ENCODE results near the gene MYO10.

Gene MYO10

DNA sequence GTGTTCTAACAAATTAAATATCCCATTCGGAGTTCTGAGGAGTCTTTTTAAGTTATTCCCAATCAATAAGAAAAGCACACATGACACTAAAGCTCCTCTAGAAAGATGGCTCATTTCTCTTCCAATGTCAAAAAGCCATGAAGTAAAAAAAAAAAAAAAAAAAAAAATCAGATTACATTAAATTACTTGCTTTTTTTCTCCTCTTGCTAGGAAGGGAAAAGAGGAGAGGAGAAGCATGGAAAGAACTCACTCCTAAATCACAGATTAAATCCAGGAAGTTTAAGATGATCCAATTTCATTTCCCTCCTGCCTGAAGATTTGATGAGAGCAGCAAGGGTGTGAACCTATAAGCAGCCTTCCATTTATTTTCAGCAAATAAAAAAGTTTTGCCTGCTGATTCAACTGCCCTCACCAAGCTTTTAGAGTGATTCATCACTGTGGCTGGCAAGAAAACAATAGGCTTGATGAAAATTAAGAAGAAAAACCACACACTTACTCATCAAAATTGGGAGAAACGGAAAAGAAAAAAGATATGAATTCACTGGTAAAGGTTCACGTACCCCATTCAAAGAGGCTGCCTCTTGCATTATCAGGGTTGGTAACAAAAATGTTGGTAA lies 19.7 kb downstream of the MYO10 start:
- no peak for DNase-seq (ENCODE audit: low read depth, low spot score)

DNA sequence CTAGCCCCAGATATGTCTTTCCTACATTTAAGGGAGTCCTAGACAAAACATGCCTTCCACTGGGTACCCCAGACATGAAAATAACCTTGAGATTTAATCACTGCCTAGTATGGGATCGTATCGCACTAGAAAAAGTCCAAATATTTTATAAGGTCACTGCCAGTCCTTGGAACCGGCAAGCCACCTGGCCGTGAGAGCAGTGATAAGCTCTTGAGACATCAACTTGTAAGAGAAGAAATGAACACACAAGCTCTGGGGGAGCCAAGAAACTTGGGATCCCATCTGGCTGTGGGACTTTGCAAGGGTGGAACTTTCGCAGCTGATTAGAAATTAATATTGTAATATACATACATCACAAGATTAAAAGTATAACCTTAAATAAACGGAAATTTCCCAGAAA lies 21.5 kb downstream of the MYO10 start:
- no peak for DNase-seq (ENCODE audit: low read depth, low spot score)

DNA sequence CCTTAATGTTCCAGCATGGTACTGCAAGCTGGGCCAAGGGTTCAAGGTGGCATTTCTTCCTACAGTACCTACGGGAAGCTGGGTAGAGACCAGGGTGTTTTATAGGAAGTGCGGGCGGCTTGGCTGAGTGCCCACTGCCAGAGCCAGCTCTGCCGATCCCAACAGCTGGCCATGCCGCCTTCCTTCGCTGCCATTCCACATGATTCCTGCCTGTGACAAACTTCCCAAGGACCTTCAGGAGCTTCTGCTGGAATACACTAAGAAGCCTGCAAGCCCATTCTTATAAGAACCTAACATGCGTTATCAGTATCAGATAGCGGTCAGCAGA lies 22.0 kb downstream of the MYO10 start:
- DNase-seq (ENCODE audit: low read depth, low spot score): no peak

- DNase-seq (ENCODE audit: low read depth, low spot score): no peak
These were observed 22.6 kb downstream of the MYO10 start for GRCh38 chr5:16913187-16914107.

DNA sequence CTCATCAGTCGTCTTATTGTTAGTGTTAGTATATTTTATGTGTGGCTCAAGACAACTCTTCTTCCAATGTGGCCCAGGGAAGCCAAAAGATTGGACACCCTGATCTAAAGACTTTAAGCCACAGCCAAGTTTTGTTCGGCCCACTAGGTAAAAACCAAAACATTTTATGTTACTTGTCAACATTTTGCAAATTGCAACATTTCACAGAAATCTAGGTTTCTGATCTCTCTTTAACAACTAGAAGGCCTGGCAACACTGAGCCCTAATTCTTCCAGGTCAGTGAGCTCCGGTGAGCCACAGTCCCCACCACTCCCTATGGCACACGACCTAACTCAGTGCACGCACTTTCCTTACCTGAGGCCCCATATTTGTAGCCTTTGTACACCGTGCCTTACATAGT lies 24.0 kb downstream of the MYO10 start:
- no peak for DNase-seq (ENCODE audit: low read depth, low spot score)

- no peak for DNase-seq (ENCODE audit: low read depth, low spot score)
These were observed 26.6 kb downstream of the MYO10 start for GRCh38 chr5:16909464-16909863.

DNA sequence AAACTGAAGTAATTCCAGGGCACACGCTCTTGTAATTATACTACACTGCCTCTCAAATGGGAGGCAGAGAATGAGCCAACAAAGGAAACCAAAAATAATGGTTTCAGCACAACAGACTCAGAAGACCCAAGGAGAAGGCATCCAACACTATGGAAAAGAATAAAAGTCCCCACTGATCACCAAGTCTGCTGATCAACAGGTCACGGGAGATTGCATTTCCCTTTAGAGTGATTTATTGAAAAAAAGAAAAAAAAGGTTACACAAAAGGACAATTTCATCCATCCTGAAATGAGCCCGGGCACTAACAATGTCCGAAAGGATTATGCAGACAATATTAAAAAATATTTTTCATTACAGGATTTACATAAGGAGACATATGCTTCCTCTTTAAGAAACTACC lies 28.8 kb downstream of the MYO10 start:
- no peak for DNase-seq (ENCODE audit: low read depth, low spot score)

DNA sequence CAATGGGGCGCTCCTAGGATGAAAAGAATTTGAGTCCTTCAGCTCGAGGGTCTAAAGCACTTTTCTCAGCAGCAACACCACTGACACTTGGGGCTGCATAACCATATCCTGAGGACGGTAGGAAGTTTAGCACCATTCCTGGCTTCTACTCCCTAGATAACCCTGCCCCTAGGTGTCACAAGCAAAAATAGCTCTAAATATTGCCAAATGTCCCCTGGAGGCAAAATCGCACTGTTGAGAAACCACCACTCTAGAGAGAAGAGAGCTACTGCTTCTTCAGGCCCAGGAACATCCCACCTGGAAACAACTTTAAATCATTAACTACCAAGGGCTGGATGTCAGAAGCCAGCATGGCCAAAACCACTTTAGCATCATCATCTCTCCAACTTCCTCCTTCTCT lies 29.8 kb downstream of the MYO10 start:
- no peak for DNase-seq (ENCODE audit: low read depth, low spot score)

DNA sequence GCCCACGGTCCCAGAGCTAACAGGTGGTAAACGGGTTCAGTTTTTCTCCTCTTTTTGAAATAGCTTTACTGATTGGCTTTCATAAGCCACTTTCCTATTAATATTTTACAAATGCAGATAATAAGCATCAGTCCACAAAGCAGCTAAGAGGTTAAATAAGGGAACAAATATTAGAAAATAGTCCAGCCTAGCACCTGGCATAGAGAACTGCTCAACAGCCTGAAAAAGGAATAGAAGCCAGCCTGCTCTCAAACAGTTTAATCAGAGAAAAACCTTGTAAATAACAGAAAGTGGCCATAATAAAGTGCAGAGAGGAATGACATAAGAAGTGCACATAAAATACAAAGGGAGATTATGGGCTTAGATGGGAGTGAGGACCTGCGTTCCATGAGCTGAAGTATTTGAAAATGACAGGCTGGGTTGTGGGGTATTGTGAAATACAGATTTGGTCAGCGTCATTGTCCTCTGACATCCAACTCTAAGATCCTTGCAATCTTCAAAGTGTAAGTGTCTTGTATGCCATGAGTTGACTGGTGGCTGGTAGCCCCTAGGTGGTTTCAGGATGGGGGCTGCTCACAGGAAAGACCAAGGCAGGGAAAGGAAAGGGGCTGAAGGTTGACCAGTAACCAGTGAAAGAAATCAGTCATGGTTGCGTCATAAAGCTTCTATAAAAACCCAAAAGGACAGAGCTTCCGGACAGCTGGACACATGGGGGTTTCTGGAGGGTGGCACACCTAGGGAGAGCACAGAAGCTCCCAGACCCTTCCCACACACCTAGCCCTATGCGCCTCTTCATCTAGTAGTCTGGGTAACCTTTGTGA lies 32.4 kb downstream of the MYO10 start:
- DNase-seq (ENCODE audit: low read depth, low spot score): no peak

DNA sequence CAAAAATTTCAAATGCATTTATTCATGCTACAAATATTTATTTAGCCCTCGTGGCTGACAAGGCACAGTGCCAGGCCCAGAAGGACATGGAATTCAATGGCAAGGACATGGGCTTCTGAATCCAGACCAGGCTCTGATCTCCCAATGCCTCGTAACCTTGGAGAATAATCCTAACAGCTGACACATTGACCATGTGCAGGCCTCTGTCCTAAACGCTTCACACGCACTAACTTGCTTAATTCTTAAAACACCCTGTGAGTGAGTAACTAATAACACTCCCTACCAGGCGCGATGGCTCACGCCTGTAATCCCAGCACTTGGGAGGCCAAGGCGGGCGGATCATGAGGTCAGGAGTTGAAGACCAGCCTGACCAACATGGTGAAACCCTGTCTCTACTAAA lies 33.2 kb downstream of the MYO10 start:
- peak; percentile 73 for DNase-seq (ENCODE audit: low read depth, low spot score)

DNA sequence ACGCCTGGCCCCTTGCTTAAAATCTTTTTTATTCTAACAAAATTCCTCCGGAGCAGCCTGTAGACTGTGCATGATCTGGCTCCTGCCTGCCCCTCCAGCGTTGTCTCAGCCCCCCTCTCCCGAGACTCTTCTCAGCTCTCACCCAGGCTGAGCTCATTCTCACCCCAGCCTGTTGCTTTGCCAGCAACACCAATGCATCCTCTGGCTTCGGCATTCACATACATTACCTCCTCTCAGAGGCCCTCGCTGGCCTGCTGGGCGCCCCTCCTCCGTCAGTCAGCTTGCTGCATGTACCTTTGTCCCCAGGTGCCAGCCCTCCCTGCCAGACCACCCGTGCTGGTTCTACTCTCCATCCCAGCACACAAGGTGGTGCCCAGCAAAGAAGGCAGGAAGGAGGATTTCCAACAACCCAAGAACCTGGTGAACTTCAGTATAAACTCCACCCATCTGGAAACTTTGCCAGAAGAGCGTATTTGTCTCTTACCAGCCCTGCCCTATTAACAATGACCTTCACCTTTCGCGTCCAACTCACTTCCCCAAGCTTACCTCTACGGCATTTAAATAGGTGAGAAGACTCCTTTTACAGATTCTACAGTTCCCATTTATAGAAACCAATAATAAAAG lies 35.0 kb downstream of the MYO10 start:
- DNase-seq (ENCODE audit: low read depth, low spot score): peak; percentile 62

- DNase-seq (ENCODE audit: low read depth, low spot score): no peak
These were observed 36.9 kb downstream of the MYO10 start for GRCh38 chr5:16899171-16899570.

DNA sequence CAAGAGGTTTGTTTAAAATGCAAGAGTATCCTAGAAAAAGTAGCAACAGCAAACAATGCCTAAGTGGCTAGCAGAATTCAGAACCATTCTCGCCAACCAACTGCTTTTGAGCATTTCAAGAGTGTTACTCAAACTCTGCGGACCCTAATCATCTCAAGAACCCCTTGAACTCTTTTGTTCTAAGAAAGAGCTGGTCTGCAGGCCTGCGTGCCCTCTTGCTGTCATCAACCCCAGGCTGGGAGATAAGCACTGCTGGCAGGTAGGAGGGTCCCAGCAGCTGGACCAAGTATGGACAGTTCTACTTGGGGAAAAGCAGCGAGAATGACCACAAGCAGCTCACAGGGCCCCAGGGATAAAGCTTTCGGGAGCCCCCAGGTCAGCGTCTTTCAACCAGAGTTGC lies 38.3 kb downstream of the MYO10 start:
- peak; percentile 64 for DNase-seq (ENCODE audit: low read depth, low spot score)

- peak; percentile 83 for DNase-seq (ENCODE audit: low read depth, low spot score)
These were observed 38.8 kb downstream of the MYO10 start for GRCh38 chr5:16897284-16897704.

DNA sequence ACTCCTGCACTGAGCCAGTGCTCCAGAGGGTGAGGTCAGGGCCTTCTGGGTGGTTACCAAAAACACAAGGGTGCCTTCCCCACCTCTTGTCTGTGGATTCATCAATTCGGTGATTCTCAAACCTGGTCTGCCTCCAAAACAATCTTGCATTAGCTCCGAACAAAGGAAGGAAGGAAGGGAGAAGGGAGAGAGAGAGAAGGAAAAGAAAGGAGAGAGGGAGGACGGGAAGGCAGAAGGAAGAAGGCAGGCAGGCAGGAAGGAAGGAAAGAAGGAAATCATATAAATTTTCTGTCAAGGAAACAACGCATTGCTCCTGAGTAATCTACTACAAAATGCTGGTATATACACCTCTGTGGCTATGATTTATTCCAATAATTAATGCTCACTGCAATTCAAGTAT lies 39.3 kb downstream of the MYO10 start:
- no peak for DNase-seq (ENCODE audit: low read depth, low spot score)

DNA sequence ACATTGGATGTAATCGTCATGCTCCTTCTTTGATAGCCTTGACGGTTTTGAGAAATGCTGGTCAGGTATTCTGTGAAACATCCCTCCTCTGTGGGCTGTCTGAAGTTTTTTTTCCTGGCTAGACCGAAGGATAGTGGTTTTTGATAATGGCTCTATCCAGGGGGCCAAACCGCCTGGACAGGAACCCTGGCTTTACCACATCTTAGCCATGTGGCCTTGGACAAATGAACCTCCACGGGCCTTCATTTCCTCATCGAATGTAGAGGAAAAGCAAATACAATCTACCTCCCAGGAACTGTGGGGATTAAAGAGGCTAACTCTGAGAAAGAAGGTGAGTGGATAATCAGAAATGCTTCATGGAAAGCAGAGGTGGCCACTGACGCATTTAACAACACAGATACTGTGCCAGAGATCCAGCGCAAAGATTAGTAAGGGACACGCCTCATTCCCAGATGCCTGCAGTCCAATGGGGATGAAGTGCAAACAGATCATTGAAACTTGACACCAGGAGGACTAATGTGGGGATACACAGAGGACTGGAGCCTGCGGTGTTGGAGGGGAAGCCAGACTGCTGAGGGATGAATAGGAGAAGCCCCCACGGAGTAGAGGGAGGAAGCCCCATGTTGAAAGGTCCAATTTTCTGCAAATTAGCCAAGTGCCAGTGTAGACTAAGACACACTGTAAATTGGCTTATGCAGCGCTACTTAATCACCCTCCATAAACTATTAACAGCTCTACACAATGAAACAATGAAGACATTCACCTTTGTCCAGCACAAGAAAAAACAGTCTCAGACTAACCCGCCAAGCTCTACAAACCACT lies 41.6 kb downstream of the MYO10 start:
- peak; percentile 84 for DNase-seq (ENCODE audit: low read depth, low spot score)

DNA sequence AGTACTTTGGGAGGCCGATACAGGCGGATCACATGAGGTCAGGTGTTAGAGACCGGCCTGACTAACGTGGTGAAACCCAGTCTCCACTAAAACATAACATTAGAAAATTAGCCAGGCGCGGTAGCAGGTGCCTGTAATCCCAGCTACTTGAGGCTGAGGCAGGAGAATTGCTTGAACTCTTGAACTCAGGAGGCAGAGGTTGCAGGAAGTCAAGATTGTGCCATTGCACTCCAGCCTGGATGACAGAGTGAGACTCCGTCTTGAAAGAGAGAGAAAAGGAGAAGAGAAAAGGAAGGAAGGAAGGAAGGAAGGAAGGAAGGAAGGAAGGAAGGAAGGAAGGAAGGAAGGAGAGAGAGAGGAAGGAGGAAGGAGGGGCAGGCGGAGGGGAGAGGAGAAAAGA lies 45.1 kb downstream of the MYO10 start:
- DNase-seq (ENCODE audit: low read depth, low spot score): no peak

DNA sequence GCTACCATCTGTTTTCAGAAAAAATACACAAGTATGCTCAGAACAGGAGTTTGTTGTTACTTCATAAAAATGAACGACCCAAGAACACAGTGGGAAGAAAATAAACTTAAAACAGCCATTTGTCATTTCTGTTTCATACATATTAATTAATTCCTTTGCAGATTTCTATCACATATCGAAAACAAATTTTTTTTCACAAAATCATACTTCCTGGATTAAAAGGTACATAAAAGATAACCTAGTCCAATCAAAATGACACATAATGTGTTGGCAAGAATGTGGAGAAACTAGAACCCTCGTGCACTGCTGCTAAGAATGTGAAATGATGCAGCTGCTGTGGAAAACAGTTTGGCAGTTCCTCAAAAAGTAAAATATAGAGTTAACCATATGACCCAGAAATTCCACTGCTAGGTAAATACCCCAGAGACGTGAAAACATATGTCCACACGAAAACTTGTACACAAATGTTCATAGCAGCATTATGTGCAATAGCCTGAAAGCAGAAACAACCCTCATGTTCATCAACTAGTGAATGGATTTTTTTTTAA lies 46.0 kb downstream of the MYO10 start:
- DNase-seq (ENCODE audit: low read depth, low spot score): no peak

DNA sequence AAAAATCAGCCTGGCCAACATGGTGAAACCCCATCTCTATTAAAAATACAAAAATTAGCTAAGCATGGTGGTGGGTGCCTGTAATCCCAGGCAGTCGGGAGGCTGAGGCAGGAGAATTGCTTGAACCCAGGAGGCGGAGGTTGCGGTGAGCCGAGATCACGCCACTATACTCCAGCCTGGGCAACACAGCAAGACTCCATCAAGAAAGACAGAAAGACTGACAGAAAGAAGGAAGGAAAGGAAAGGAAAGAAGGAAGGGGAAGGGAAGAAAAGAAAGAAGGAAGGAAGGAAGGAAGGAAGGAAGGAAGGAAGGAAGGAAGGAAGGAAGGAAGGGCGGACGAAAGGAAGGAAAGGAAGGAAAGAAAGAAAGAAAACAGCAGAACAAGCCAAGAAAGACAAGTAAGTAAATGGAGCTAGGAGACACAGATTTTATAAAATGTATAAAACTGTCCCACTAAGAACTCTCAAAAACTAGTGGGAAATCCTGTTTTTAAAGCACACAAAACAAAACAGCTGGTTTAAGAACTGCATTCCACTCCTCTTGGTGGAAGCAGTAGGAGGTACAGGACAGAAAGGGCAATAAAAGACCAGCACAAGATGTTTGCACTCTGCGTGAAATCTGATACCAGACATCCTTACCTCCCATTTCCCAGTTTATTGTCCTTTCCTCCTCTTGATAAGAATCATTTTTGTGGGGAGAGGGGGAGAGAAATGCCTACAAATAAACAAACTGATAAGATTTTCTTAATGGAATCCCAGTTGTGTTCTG lies 46.7 kb downstream of the MYO10 start:
- DNase-seq (ENCODE audit: low read depth, low spot score): peak; percentile 47

GRCh38 chr5:16888694-16889124 lies 47.4 kb downstream of the MYO10 start:
- DNase-seq (ENCODE audit: low read depth, low spot score): no peak

Measured in ELF-1 (cell line).